ENCODE results near the gene STPG3. TPM values are rescaled to one million over a fixed set of nuclear protein-coding genes. Genes with fewer than 3 reads are reported as not detected.
"Not testable (repeated sequence)": the region's sequence is repeated elsewhere in the genome, so short reads cannot be mapped to it uniquely, and the experiment has no call there.

The STPG3 gene
- total and polyA plus RNA-seq, 2 experiments from 2014 or later = 0.95 to 3.3 TPM

- DNase-seq (ENCODE audit: low read depth in 1 of 2, low spot score in 1 of 2) = peak; percentile 93 to 94
- TF ChIP-seq CTCF (IDR thresholded peaks at IDR 0.05; ENCODE audit: low read depth, low read length) = no peak
- Histone ChIP-seq H3K27me3 (no peaks in the 10 kb centered on the region), H3K4me3 (peak within 1 kb of the TSS; percentile 98), H3K9me3 (ENCODE audit: low read depth) (no peaks in the 10 kb centered on the region), H3K27ac (peak within 1 kb of the TSS; percentile 57), H3K4me1 (ENCODE audit: low read depth) (peaks cover 19% of the 10 kb centered on the region), H3K36me3 (peaks cover 7% of the 10 kb centered on the region)
Measured at GRCh38 chr9:137254624-137255447, 3.8 kb downstream of the STPG3 start, which contains the start of gene NELFB. Gene NELFB, plus strand, starts transcription at chr9:137255327.

GRCh38 chr9:137255448-137256114 is 4.5 kb downstream of the STPG3 start:
- DNase-seq (ENCODE audit: low read depth in 1 of 2, low spot score in 1 of 2) = peak in 1 of 2 donors; percentile 72
- Histone ChIP-seq H3K4me1 (ENCODE audit: low read depth) (peaks cover 19% of the 10 kb centered on the region), H3K36me3 (peaks cover 7% of the 10 kb centered on the region), H3K9me3 (ENCODE audit: low read depth) (no peaks in the 10 kb centered on the region), H3K4me3 (peak overlapping the region; percentile 98), H3K27me3 (no peaks in the 10 kb centered on the region), H3K27ac (peak overlapping the region; percentile 57)
- no peak for TF ChIP-seq CTCF (IDR thresholded peaks at IDR 0.05; ENCODE audit: low read depth, low read length)

GRCh38 chr9:137256362-137256761 is 5.3 kb downstream of the STPG3 start:
- Histone ChIP-seq H3K27me3 (no peaks in the 10 kb centered on the region), H3K36me3 (peaks cover 7% of the 10 kb centered on the region), H3K4me3 (peak overlapping the region; percentile 98), H3K4me1 (ENCODE audit: low read depth) (peaks cover 19% of the 10 kb centered on the region), H3K9me3 (ENCODE audit: low read depth) (no peaks in the 10 kb centered on the region), H3K27ac (no peak overlapping the region)
- DNase-seq (ENCODE audit: low read depth in 1 of 2, low spot score in 1 of 2) = no peak
- no peak for TF ChIP-seq CTCF (IDR thresholded peaks at IDR 0.05; ENCODE audit: low read depth, low read length)

GRCh38 chr9:137256856-137257255 is 5.8 kb downstream of the STPG3 start:
- no peaks in the 10 kb centered on the region for H3K27me3 ChIP-seq
- no peak overlapping the region for H3K27ac ChIP-seq
- H3K4me1 ChIP-seq (ENCODE audit: low read depth) = peaks cover 19% of the 10 kb centered on the region
- no peak overlapping the region for H3K4me3 ChIP-seq
- no peaks in the 10 kb centered on the region for H3K9me3 ChIP-seq (ENCODE audit: low read depth)
- peaks cover 7% of the 10 kb centered on the region for H3K36me3 ChIP-seq
- no peak for DNase-seq (ENCODE audit: low read depth in 1 of 2, low spot score in 1 of 2)
- TF ChIP-seq CTCF (IDR thresholded peaks at IDR 0.05; ENCODE audit: low read depth, low read length) = no peak

GRCh38 chr9:137262173-137262908 is 11.3 kb downstream of the STPG3 start:
- not testable (repeated sequence) for H3K9me3 ChIP-seq (ENCODE audit: low read depth); H3K4me1 ChIP-seq (ENCODE audit: low read depth); H3K27me3 ChIP-seq; H3K4me3 ChIP-seq; H3K27ac ChIP-seq
- TF ChIP-seq CTCF (IDR thresholded peaks at IDR 0.05; ENCODE audit: low read depth, low read length) = peak; percentile 46
- DNase-seq (ENCODE audit: low read depth in 1 of 2, low spot score in 1 of 2) = peak in 1 of 2 donors; percentile 61
- H3K36me3 ChIP-seq = peaks cover 14% of the 10 kb centered on the region
